Cardiac muscle cell (in vitro differentiated cells and primary cell): ENCODE measurements around the gene BCORL1. TPM values are rescaled to one million over a fixed set of nuclear protein-coding genes. Genes with fewer than 3 reads are reported as not detected.

Experiments used
- DNase-seq, 2 donors: peaks; one replicate each; pipeline versions ENCODE4 v3.0.0 to v3.0.0-alpha.2; 2010 to 2017; ENCODE audit warnings: low read depth in 1 of 2, low spot score in 1 of 2
- H3K27ac ChIP-seq: fragments of 200-600 bp; sonication (generic); 2 replicates; pipeline ENCODE4 v1.5.1; 2016
- H3K27me3 ChIP-seq: fragments of 200-600 bp; sonication (generic); 2 replicates; pipeline ENCODE4 v1.6.0; 2016; ENCODE audit warnings: control low read depth
- H3K36me3 ChIP-seq: fragments of 200-600 bp; sonication (generic); 2 replicates; pipeline ENCODE4 v1.5.1; 2016; ENCODE audit warnings: control low read depth
- H3K4me1 ChIP-seq: fragments of 200-600 bp; sonication (generic); 2 replicates; pipeline ENCODE4 v1.8.1; 2017; ENCODE audit warnings: low read depth, mild to moderate bottlenecking, mixed run types
- H3K4me3 ChIP-seq: fragments of 200-600 bp; sonication (generic); 2 replicates; pipeline ENCODE4 v1.5.1; 2016; ENCODE audit warnings: mild to moderate bottlenecking
- H3K9me3 ChIP-seq: fragments of 200-600 bp; sonication (generic); 2 replicates; pipeline ENCODE4 v1.5.1; 2017; ENCODE audit warnings: low read depth, mild to moderate bottlenecking, control low read depth
- polyA plus RNA-seq: library from polyadenylated mRNA; unstranded; fragments of >200 nt; fragmentation: Nextera tagmentation; extraction: Ambion mirVana; gene quantifications from 2 replicates; pipeline ENCODE4 v1.2.1, GENCODE V29; 2016
- total RNA-seq: library from RNA; depleted of rRNA; stranded (reverse); fragments of >200 nt; gene quantifications from 2 replicates; pipeline ENCODE4 v1.2.3, GENCODE V29; 2016
- TF ChIP-seq, protein P1 (sequence below): IDR thresholded peaks from 2 replicates; pipeline ENCODE4 v1.5.1; 2012; ENCODE audit warnings: low read depth, mild to moderate bottlenecking, low read length

The BCORL1 gene
- total and polyA plus RNA-seq, 2 experiments from 2014 or later: 8.7 to 10.7 TPM

GRCh38 chrX:130057209-130057608, 74.8 kb downstream of the BCORL1 start:
- no peak overlapping the region for H3K4me3 ChIP-seq
- TF ChIP-seq, protein P1, sequence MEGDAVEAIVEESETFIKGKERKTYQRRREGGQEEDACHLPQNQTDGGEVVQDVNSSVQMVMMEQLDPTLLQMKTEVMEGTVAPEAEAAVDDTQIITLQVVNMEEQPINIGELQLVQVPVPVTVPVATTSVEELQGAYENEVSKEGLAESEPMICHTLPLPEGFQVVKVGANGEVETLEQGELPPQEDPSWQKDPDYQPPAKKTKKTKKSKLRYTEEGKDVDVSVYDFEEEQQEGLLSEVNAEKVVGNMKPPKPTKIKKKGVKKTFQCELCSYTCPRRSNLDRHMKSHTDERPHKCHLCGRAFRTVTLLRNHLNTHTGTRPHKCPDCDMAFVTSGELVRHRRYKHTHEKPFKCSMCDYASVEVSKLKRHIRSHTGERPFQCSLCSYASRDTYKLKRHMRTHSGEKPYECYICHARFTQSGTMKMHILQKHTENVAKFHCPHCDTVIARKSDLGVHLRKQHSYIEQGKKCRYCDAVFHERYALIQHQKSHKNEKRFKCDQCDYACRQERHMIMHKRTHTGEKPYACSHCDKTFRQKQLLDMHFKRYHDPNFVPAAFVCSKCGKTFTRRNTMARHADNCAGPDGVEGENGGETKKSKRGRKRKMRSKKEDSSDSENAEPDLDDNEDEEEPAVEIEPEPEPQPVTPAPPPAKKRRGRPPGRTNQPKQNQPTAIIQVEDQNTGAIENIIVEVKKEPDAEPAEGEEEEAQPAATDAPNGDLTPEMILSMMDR: no peak
- H3K27ac ChIP-seq: no peak overlapping the region
- H3K4me1 ChIP-seq: no peaks in the 10 kb centered on the region
- H3K27me3 ChIP-seq: no peaks in the 10 kb centered on the region
- no peak for DNase-seq
- peaks cover 3% of the 10 kb centered on the region for H3K36me3 ChIP-seq
- no peaks in the 10 kb centered on the region for H3K9me3 ChIP-seq

DNA sequence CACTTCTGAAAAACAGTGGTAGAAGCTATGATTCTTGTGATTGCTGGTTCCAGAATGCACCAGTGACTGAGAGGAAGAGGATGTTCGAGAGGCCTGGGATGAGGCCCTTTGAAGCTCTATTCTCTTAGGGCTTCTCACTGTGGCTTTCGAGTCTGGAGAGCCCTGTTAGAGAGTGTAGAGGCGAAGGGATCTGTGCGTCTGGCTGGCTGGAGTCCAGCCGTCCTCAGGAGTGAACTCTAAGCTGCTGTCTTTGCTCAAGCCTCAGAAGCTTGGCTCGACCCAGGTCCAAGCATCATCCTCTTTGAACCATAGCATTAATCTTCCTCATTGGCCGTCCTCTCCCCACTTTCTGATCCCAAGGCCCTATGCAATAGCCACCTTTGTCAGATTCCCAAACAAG, 76.2 kb downstream of the BCORL1 start:
- TF ChIP-seq, protein P1: no peak

GRCh38 chrX:130060122-130061069, 78.0 kb downstream of the BCORL1 start:
- TF ChIP-seq, protein P1: peak; percentile 71
- no peaks in the 10 kb centered on the region for H3K27me3 ChIP-seq
- H3K9me3 ChIP-seq: no peaks in the 10 kb centered on the region
- H3K4me3 ChIP-seq: peak overlapping the region; percentile 28
- H3K4me1 ChIP-seq: no peaks in the 10 kb centered on the region
- peak overlapping the region; percentile 52 for H3K27ac ChIP-seq
- no peaks in the 10 kb centered on the region for H3K36me3 ChIP-seq
- peak; percentile 67 to 78 for DNase-seq

More for the DNA sequence above, 76.2 kb downstream of the BCORL1 start:
- H3K4me1 ChIP-seq: no peaks in the 10 kb centered on the region
- H3K4me3 ChIP-seq: no peak overlapping the region
- no peaks in the 10 kb centered on the region for H3K9me3 ChIP-seq
- H3K27ac ChIP-seq: no peak overlapping the region
- no peak for DNase-seq
- no peaks in the 10 kb centered on the region for H3K36me3 ChIP-seq
- H3K27me3 ChIP-seq: no peaks in the 10 kb centered on the region

DNA sequence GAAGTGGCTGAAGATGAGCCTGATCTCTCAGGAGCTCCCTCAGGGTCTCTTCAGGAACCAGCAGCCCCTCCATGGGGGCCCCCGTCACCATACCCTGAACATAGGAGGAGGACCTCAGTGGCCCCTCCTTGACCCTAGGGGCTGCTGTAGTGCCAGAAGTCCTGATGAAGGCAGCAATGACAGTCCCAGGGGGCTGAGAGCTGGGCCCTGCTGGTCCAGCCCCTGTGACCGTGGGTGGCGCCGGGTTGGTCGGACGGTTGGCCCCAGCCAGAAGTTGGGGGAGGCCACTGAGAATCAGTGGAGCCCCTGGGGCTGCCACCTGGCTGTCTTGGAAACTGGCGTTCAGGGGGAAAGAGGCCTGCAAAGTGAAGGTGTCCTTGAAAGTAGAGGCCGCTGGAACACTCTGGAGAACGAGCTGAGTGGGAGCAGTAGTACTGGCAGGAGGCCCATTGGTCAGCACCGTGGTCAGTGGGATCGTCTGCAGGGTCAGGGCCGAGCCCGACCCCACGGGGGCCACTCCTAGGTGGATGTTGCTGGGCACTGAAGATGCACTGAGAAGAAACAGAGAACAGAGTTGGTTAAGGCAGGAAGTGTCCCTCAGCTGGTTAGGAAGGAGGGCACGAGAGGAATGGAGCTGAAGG, 84.7 kb downstream of the BCORL1 start:
- no peak overlapping the region for H3K4me3 ChIP-seq
- DNase-seq: no peak

DNA sequence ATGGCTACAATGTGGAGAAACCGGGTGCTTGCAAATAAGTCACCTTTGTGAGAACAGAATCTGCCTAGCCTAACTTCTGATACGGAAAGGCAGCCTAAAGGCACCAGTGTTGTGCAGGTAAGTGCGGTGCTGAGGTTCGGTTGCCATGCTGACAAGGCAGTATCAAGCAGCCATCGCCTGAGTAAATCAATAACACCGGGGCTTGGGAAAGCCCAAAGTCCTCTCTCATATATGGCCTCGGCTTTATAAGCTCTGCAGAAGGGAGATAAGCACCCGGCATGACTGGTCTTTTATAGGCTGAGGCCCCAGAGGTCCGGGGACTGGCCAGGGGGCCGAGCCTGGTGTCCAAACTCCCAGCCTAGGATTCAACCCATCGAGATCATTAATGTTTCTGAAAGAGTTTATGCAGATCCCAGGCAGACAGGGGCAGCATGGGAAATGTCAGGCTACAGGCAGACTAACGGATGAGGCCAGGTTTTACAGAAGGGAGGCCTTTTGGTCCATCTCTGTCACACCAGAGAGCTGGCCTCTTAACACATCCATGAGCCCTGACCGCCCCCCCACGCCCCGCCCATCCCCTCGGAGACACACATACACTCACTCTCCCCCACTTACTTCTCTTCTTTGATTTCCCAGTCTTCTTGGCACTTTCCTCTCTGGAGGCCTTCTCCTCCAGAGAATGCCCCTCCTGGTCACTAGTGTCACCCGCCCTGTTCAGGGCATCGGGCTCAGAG, 89.3 kb downstream of the BCORL1 start:
- TF ChIP-seq, protein P1: no peak
- no peaks in the 10 kb centered on the region for H3K4me1 ChIP-seq
- no peaks in the 10 kb centered on the region for H3K36me3 ChIP-seq
- H3K27ac ChIP-seq: no peak overlapping the region
- no peak overlapping the region for H3K4me3 ChIP-seq
- no peaks in the 10 kb centered on the region for H3K27me3 ChIP-seq
- no peak for DNase-seq
- H3K9me3 ChIP-seq: no peaks in the 10 kb centered on the region

More for the DNA sequence above, 84.7 kb downstream of the BCORL1 start:
- H3K36me3 ChIP-seq: no peaks in the 10 kb centered on the region
- TF ChIP-seq, protein P1: no peak
- H3K9me3 ChIP-seq: no peaks in the 10 kb centered on the region
- H3K27me3 ChIP-seq: no peaks in the 10 kb centered on the region
- H3K4me1 ChIP-seq: no peaks in the 10 kb centered on the region
- no peak overlapping the region for H3K27ac ChIP-seq
